Esophagus muscularis mucosa (tissue), 4 donors: ENCODE measurements around the gene ACRV1.

ENCODE experiments used
- CTCF ChIP-seq, 3 experiments: fragments of 200-600 bp in 2 of 3; fragments of 450-650 bp in 1 of 3; sonication (generic) in 2 of 3; IDR thresholded peaks; one replicate each; pipeline ENCODE4 v1.5.1; 2017 to 2019; ENCODE audit warnings: antibody characterized with exemption in 3 of 3, mild to moderate bottlenecking in 2 of 3, moderate library complexity in 1 of 3
- EP300 ChIP-seq: sonication (generic); formaldehyde crosslinking; IDR thresholded peaks from one replicate; pipeline ENCODE4 v1.6.1; 2017; ENCODE audit warnings: antibody characterized with exemption
- POLR2A ChIP-seq: fragments of 450-650 bp; IDR thresholded peaks from one replicate; pipeline ENCODE4 v1.6.1; 2017; ENCODE audit warnings: antibody characterized with exemption, moderate library complexity, mild to moderate bottlenecking, low read depth
- POLR2AphosphoS5 ChIP-seq, 2 donors: sonication (generic); formaldehyde crosslinking; IDR thresholded peaks; one replicate each; pipeline ENCODE4 v1.6.1; 2017; ENCODE audit warnings: antibody characterized with exemption in 2 of 2

GRCh38 chr11:125688632-125689031, 8.0 kb upstream of the ACRV1 start:
- TF ChIP-seq CTCF (IDR thresholded peaks at IDR 0.05) = no peak
- no peak for TF ChIP-seq POLR2AphosphoS5 (IDR thresholded peaks at IDR 0.05)
- no peak for TF ChIP-seq EP300
- no peak for TF ChIP-seq POLR2A
